MM.1S (cell line): ENCODE measurements around the gene TUBB6.

Source experiments
- CTCF ChIP-seq: fragments of 300-600 bp; sonication (generic); IDR thresholded peaks from 2 replicates; pipeline ENCODE4 v1.5.1; 2016; ENCODE audit warnings: antibody characterized with exemption, low read length, mixed read lengths
- EZH2 ChIP-seq: fragments of 300-600 bp; sonication (generic); optimal IDR thresholded peaks from 2 replicates; pipeline ENCODE3; 2017; ENCODE audit warnings: low read depth, mild to moderate bottlenecking, antibody characterized with exemption, low read length, mixed read lengths

GRCh38 chr18:12352188-12352587 is 44.1 kb downstream of the TUBB6 start:
- TF ChIP-seq CTCF: no peak
- no peak for TF ChIP-seq EZH2
